HG03097 (cell line): ENCODE measurements around the gene CFAP97D2.
"Not testable (repeated sequence)": the region's sequence is repeated elsewhere in the genome, so short reads cannot be mapped to it uniquely, and the experiment has no call there.

Experiments used
- ATAC-seq: cut with Tn5 transposase; IDR thresholded peaks from one replicate; pipeline ENCODE4 v1.9.1; 2021; ENCODE audit not compliant: unreplicated experiment, low FRiP score

Gene CFAP97D2

GRCh38 chr13:114194853-114195252, 15.8 kb downstream of the CFAP97D2 start:
- ATAC-seq = no peak

GRCh38 chr13:114196629-114197028, 17.6 kb downstream of the CFAP97D2 start:
- no peak for ATAC-seq

GRCh38 chr13:114198556-114198955, 19.5 kb downstream of the CFAP97D2 start:
- ATAC-seq = no peak

GRCh38 chr13:114199526-114199925, 20.5 kb downstream of the CFAP97D2 start:
- not testable (repeated sequence) for ATAC-seq

GRCh38 chr13:114199954-114200353, 20.9 kb downstream of the CFAP97D2 start:
- no peak for ATAC-seq

GRCh38 chr13:114200399-114200911, 21.4 kb downstream of the CFAP97D2 start:
- ATAC-seq = no peak

GRCh38 chr13:114202581-114202980, 23.5 kb downstream of the CFAP97D2 start:
- ATAC-seq = no peak

GRCh38 chr13:114203536-114203935, 24.5 kb downstream of the CFAP97D2 start:
- no peak for ATAC-seq

GRCh38 chr13:114204894-114205293, 25.8 kb downstream of the CFAP97D2 start:
- no peak for ATAC-seq

GRCh38 chr13:114208134-114208533, 29.1 kb downstream of the CFAP97D2 start:
- no peak for ATAC-seq

GRCh38 chr13:114211446-114212157, 32.5 kb downstream of the CFAP97D2 start:
- no peak for ATAC-seq

GRCh38 chr13:114212158-114212495, 33.1 kb downstream of the CFAP97D2 start:
- ATAC-seq = no peak

GRCh38 chr13:114213980-114214379, 34.9 kb downstream of the CFAP97D2 start:
- no peak for ATAC-seq

GRCh38 chr13:114219392-114219791, 40.3 kb downstream of the CFAP97D2 start:
- no peak for ATAC-seq

- ATAC-seq = no peak
Observed at GRCh38 chr13:114222461-114222968, 43.5 kb downstream of the CFAP97D2 start.

GRCh38 chr13:114224201-114224600, 45.1 kb downstream of the CFAP97D2 start:
- ATAC-seq = no peak

- no peak for ATAC-seq
Observed at GRCh38 chr13:114225610-114226009, 46.6 kb downstream of the CFAP97D2 start.

GRCh38 chr13:114226088-114226487, 47.0 kb downstream of the CFAP97D2 start:
- no peak for ATAC-seq

- ATAC-seq = peak; percentile 65
Observed at GRCh38 chr13:114226699-114227323, 47.8 kb downstream of the CFAP97D2 start.

GRCh38 chr13:114227528-114227927, 48.5 kb downstream of the CFAP97D2 start:
- no peak for ATAC-seq

GRCh38 chr13:114228176-114228575, 49.1 kb downstream of the CFAP97D2 start:
- ATAC-seq = no peak

- ATAC-seq = no peak
Observed at GRCh38 chr13:114229506-114229905, 50.4 kb downstream of the CFAP97D2 start.
